GM10248 (cell line): ENCODE results near the gene MGRN1.

Experiments used
- CTCF ChIA-PET: fragments of 300-600 bp; sonication (Branson Sonifier 250); formaldehyde crosslinking; extraction: SDS; loops from one replicate; lab custom pipeline; 2021; ENCODE audit warnings: antibody characterized with exemption; lab: Yijun Ruan, JAX
- POLR2A ChIA-PET: fragments of 350-650 bp; sonication (Branson Sonifier 250); formaldehyde crosslinking; extraction: SDS; loops from one replicate; lab custom pipeline; 2020; ENCODE audit warnings: antibody characterized with exemption; lab: Yijun Ruan, JAX
- DNase-seq: peaks from one replicate; pipeline ENCODE4 v3.0.0; 2012; ENCODE audit errors: extremely low spot score
- CTCF ChIP-seq: IDR thresholded peaks from 2 replicates; pipeline ENCODE4 v1.5.1; 2012; ENCODE audit warnings: mild to moderate bottlenecking, low read depth; ENCODE audit errors: extremely low read depth, missing control alignments, control extremely low read depth

MGRN1 gene

GRCh38 chr16:4631444-4631843, 6.8 kb downstream of the MGRN1 start:
- ChIA-PET POLR2A (interaction anchor here (0.7 kb wide), 1 partner anchor 131 kb away, joined by 4 read pairs; no protein-coding TSS in a partner anchor), CTCF (no interaction called here)
- TF ChIP-seq CTCF, result no peak

GRCh38 chr16:4633910-4634635, 9.4 kb downstream of the MGRN1 start:
- ChIA-PET CTCF (interaction anchor here (2.2 to 7.6 kb wide), 3 partner anchors 10 to 18 kb away, joined by 5 to 60 read pairs (median 35); partner anchors contain the start of gene MGRN1), POLR2A (no interaction called here)
- no peak for TF ChIP-seq CTCF
- no peak for DNase-seq

More at GRCh38 chr16:4631444-4631843, 6.8 kb downstream of the MGRN1 start:
- no peak for DNase-seq

GRCh38 chr16:4634768-4635167, 10.1 kb downstream of the MGRN1 start:
- no peak for DNase-seq
- CTCF ChIA-PET, result interaction anchor here (2.2 to 7.6 kb wide), 3 partner anchors 11 to 19 kb away, joined by 5 to 60 read pairs (median 35); partner anchors contain the start of gene MGRN1
- POLR2A ChIA-PET, result no interaction called here
- TF ChIP-seq CTCF, result no peak

GRCh38 chr16:4636196-4636595, 11.6 kb downstream of the MGRN1 start:
- ChIA-PET POLR2A (interaction anchor here (1.1 kb wide), 1 partner anchor 146 kb away, joined by 4 read pairs; no protein-coding TSS in a partner anchor), CTCF (interaction anchor here (6.1 to 7.6 kb wide), 2 partner anchors 13 to 14 kb away, joined by 35 to 60 read pairs; partner anchors contain the start of gene MGRN1)
- no peak for TF ChIP-seq CTCF
- DNase-seq, result no peak

- ChIA-PET POLR2A (no interaction called here), CTCF (interaction anchor here (0.7 to 7.6 kb wide), 3 partner anchors 13 to 44 kb away, joined by 3 to 60 read pairs (median 35); partner anchors contain the start of gene MGRN1)
- TF ChIP-seq CTCF, result no peak
- DNase-seq, result no peak
Observed at GRCh38 chr16:4637501-4638166, 13.0 kb downstream of the MGRN1 start.

GRCh38 chr16:4639899-4640509, 15.4 kb downstream of the MGRN1 start:
- POLR2A ChIA-PET, result no interaction called here
- no peak for TF ChIP-seq CTCF
- CTCF ChIA-PET, result interaction anchor here (2.5 to 7.6 kb wide), 2 partner anchors 11 to 16 kb away, joined by 9 to 60 read pairs; partner anchors contain the start of gene MGRN1
- no peak for DNase-seq
